Left cardiac atrium (tissue), 4 donors: ENCODE results near the gene CRBN. TPM values are rescaled to one million over a fixed set of nuclear protein-coding genes. Genes with fewer than 3 reads are reported as not detected.

Experiments used
- ATAC-seq, 2 donors: fragments of 200-7000 bp; cut with Tn5 transposase; one replicate each; pipeline ENCODE4 v1.9.1; 2020; ENCODE audit warnings: mild to moderate bottlenecking in 2 of 2, moderate library complexity in 2 of 2
- DNase-seq: peaks from one replicate; pipeline ENCODE4 v3.0.0-alpha.2; 2020
- intact Hi-C, 2 donors: fragments of 100-400 bp; cut with DNase I; formaldehyde crosslinking; loops; one replicate each; pipeline versions ENCODE4 v1.14.1 to v1.15.1; 2022 to 2023
- long read RNA-seq: library from polyadenylated mRNA; unstranded; transcript quantifications from one replicate; pipeline ENCODE4 v2.0.0, GENCODE V29; 2021
- total RNA-seq, 2 donors: library from RNA; stranded (reverse); fragmentation: NEBNext Ultra II Directional; extraction: Animal tissue kit (Norgen Biotek cat#: 25700); gene quantifications; one replicate each; pipeline ENCODE4 v1.2.1, GENCODE V29; 2021
- donor health status: DM: no; HTN: yes; CAD: no.
- donor health status: DM: no; HTN: yes; CAD: no; lungs with severe emphysema.
- donor health status: DM: yes; HTN: yes; CAD: no.
- donor health status: Dilated cardiomyopathy.

Gene CRBN
- total RNA-seq, result 10 to 100 TPM; 32.1 to 42.4 TPM
- long read RNA-seq, transcript CRBN-201 (11 exons, 2,206 nt), result major isoform, 31 of 39 reads
- long read RNA-seq, partial matches to known transcripts, result 0 of 39 reads
- long read RNA-seq, other reads (novel, unspliced or antisense), result 6 of 39 reads

DNA sequence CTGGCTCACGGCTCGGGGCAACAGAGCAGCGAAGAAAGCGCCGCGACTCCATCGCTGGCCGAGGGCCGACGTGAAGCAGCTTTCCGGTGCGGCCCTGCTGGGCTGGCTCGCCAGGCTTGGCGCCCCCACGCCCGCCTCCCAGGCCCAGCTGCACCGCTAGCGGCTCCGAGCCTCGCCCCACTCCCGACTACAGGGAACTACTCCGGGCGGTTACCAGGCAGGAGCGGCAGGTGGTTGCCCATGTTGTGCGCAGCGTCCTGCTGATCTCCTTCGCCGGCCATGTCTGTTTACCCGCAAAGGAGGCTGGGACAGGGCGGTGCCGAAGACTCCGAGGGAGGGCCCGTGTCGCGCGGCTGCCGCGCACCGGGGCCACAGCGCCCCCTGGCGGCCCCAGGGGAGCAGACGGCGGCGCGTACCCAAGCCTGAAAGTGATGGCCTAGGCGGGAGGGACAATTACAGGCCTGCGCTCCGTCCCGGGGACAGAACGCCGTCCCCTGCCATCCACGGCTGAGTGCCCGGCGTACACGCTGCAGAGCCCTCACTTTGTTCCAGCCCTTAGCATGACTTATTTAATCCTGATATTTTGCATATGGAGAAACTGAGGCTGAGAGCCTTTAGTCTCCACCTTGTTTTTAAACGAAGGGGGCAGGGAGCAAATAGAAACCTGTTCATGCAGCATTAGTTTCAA lies at the start of gene CRBN:
Gene CRBN (minus strand): TSS at position 285 of the 688 bp plus-strand sequence. CDS start 4 bp downstream, at position 281.
- ATAC-seq (peak; percentile 99), DNase-seq (peak; percentile 89)
- intact Hi-C loops, result loop anchor here in 1 of 2 donors (10.0 kb wide), 1 partner anchor 55 kb away; the partner anchor contains the start of gene TRNT1

DNA sequence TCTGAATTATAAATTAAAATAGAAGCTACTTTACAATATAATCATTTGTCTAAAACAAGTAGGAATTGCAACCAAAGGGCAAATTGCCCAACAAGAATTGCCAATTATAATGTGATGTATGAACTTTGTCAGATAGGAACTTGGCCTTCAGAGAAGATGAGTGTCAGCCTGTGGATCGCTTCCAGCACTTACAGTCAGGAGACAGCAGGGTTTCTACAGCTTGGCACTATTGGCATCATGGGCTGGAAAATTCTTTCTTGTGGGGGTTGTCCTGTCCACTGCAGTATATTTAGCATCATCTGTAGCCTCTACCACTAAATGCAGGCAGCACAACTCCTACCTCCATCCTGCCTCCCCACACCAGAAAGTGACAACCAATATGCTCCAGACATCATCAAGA lies 48.1 kb upstream of the CRBN start:
- peak; percentile 34 for DNase-seq
- intact Hi-C loops, result no loop called here
- ATAC-seq, result peak; percentile 51 to 77

DNA sequence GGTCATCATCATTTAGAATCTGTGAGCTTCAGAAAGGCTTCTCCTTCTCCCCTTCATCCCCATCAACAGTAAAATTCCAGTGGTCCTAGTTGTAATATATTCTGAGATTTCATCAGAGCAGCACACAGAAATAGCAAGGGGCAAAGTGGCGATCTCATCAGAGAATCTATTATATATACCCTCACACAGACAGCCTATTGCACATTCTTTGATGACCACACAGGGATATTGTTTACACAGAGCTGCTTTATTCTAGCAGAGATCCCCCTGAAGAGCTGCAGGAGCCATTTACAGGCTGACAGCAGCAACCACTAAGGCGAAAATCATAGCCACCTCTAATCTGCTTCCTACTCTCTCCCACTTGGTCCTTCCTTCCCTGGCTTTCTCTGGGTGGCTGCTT lies 42.0 kb upstream of the CRBN start:
- intact Hi-C loops, result no loop called here
- ATAC-seq, result no peak
- no peak for DNase-seq

DNA sequence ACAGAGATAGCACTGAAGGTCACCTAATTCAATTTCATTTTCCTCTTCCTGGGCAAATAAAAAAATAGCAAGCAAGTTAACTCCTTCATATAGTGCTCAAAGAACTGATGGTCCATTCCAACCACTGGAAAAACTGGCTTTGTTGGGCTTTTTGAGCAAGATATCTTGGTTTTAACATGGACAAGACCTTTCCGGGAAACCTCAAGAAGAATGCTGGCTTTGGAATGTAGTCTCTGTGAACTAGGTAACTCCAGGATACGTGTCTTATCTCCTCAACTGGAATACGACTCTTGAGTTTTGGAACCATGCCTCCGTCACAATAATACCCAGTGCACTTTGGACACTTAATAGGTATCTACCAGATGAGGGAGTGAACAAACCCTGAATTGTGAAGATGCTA lies 36.9 kb upstream of the CRBN start:
- no peak for DNase-seq
- intact Hi-C loops, result no loop called here
- no peak for ATAC-seq

DNA sequence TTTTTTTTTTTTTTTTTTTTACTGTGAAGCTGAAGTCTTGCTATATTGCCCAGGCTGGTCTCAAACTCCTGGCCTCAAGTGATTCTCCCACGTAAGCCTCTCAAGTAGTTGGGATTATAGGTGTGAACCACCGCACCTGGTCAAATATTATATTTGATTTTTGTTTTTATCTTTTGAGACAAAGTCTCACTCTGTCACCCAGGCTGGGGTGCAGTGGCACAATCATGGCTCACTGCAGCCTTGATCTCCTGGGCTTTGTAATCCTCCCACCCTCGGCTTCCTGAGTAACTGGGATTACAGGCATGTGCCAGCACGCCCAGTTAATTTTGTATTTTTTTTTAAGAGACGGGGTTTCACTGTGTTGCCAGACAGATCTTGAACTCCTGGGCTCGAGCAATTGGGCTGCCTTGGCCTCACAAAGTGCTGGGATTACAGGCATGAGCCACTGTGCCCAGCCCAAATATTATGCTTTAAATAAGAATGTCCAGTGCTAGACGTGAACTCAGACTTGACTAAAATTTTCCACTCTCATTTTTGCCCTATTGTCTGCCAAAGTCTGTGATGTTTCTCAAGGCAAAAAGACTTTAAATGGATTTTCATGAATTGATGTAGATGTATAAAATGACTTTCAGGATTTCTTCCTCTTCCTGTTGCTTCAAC lies 33.4 kb upstream of the CRBN start:
- ATAC-seq (no peak), DNase-seq (no peak)
- intact Hi-C loops, result no loop called here

DNA sequence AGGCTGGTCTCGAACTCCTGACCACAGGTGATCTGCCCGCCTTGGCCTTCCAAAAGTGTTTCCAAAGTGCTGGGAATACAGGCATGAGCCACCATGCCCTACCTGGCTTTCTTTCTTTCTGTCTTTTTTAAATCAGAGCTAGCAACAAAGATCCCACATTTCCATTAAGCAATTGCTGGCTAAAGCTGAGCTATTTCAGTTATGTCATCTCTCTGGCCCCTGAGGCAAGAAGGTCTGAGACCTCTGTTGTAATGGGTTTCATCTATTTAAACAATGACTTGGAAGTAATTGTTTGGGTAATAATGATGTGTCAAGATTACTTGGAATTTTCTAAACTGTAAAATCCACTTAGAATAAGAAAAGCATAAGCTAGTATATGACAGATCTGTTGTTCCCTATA lies 30.2 kb upstream of the CRBN start:
- intact Hi-C loops, result no loop called here
- no peak for ATAC-seq
- DNase-seq, result no peak

DNA sequence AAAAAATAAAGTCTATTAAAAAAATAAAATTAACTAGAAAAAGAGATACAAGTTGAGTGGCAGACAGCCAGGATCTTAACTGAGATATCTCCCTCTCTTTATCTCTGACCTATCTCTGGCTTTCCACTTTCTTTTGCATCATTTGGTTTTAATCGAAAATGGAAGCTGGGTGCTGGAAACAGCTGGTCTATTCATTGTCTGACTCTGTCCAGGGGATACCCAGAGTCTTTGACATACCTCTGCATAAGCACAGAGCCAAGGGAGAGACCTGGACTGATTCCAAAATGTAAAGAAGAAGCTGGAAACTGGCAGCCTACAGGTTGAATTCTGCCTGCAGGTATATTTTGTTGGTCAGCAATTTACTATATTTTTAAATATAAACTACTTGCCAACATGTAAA lies 29.6 kb upstream of the CRBN start:
- no peak for DNase-seq
- intact Hi-C loops, result no loop called here
- no peak for ATAC-seq

DNA sequence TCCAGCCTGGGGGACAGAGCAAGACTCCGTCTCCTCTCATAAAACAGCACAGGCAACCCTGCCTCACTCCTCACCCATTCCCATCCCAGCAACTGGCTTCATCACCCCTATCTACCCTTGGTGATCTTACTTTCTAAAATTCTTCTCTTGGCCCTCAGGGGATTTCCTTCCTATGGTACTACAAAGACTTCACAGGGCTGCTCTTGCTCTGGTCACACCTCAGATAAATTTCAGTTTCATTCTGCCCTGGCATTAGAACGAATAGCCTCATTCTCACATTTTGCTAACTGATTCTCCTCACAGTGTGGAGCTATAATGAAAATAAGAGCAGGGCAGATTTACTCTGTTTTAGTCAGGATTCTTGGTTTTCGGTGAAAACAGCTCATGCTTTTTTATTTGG lies 22.1 kb upstream of the CRBN start:
- no peak for DNase-seq
- intact Hi-C loops, result loop anchor here in 1 of 2 donors (2.0 kb wide), 1 partner anchor 1089 kb away; no protein-coding TSS in a partner anchor
- ATAC-seq, result peak in 1 of 2 donors; percentile 38

DNA sequence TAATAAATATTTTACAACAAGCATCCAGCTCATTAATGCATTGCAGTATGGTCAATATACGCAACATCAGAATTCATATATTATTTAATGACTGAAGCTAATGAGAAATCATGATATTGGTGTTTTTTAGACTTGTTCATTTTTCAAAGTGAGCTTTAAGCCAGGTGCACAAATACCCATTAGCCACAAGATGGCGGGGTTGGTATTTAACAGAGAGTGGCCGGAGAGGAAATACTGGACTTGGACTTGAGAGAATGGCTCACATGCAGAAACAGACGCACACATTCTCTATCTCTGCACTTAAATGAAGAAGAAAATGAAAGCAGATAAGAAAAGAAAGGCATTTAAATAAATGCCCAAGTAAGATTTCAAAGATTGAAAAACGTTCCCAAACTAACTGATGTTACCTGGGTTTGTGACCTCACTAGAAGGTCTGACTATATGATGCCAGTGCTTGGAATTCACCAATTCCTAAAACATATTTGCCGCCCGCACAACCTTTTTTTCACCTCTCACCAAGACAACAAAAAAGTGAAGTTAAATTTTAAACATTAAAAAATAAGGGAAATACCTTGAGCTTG lies 21.2 kb upstream of the CRBN start:
- peak; percentile 40 for DNase-seq
- intact Hi-C loops, result loop anchor here in 1 of 2 donors (2.0 kb wide), 1 partner anchor 1090 kb away; no protein-coding TSS in a partner anchor
- peak; percentile 57 to 67 for ATAC-seq

DNA sequence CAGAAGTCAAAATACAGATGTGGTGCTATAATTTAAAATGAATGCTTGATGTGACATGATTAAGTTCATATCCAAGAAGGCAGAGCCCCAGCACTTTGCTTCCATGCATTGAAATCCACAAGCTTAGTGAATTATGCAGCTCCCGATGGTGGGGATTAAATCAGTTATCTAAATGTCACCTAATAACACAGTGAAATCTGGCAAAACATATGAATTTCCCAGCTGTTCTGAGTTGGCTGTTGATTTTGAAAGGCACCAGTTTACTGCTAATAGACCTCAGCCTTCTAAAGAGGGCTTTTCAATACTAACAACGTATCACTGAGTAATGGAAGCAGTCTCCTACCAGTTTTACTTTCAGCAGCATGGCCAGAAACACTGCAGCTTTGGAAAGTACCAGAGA lies 19.8 kb upstream of the CRBN start:
- no peak for ATAC-seq
- intact Hi-C loops, result loop anchor here (5.0 kb wide), 2 partner anchors 798 to 1088 kb away; no protein-coding TSS in a partner anchor
- no peak for DNase-seq

DNA sequence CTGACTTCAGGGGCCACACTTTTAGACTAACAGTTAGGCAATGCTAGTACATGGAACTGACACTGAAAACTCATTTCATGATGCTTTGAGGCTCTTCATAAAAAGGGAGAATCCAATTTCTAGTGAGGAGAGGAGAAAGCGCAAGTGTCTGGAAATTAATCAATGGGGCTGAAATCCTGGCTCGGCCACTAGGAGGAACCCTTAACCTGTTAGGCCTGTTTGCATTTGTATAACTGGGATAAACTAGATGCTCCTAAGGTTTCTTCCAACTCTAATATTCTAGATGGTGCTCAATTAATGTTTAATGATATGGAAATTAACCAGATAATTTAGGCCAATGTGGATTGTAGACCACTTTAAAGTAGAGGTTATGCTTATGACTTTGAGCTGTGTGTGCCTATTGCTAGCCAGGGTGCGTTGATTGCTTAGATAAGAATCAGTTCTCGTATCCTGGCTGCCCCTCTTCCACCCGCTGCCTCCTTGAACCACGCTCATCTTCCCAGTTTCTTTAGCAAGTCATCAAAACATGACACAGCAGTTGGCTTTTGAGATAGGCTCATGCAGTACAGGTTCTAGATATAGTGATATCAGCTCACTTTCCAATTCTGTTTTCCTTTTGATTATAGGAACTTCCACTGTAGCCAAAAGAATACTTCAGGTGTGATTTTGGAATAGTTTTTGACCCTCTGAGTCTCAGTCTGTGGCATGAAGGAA lies 16.8 kb upstream of the CRBN start:
- intact Hi-C loops, result loop anchor here (5.0 kb wide), 2 partner anchors 801 to 1091 kb away; no protein-coding TSS in a partner anchor

DNA sequence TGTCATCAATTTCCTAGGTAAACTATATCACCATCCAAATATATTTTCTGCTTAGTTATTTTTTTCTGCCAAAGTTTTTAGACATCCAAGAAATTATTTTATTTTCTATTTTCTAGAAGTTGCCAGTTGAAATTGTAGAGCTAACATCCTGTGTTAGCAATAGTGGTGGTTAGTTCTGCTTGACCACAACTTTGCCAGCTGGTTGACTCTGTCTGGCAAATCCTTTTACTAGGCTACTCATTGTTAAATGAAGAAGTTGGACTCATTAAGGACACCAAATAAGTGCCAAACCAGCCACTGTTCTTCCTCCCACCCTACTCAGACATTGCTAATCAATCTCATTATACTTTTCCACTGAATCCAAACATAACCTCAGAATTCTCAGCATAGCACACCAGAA lies 15.4 kb upstream of the CRBN start:
- intact Hi-C loops, result loop anchor here (5.0 kb wide), 2 partner anchors 802 to 1092 kb away; no protein-coding TSS in a partner anchor
- ATAC-seq (no peak), DNase-seq (no peak)

More for the DNA sequence above, 16.8 kb upstream of the CRBN start:
- ATAC-seq, result no peak
- DNase-seq, result no peak

DNA sequence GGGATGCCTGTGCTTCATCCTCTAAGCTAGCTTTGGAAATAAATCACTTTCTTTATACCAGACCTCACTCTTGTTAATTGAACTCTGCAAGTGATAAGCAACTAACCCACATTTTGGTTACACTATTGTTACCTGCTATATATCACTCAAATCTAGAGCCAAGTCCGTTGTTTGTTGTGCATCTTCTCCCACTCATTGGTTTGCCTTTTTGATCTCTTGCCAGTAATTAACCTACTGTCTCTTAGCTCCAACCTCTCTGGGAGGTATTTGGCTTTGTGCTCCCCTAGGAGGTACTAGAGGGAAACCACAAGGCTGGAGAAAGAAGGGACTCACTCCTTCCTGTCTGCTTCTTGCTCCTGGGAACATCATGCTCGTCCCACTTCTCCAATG lies 12.8 kb upstream of the CRBN start:
- DNase-seq (no peak), ATAC-seq (no peak)
- intact Hi-C loops, result no loop called here

DNA sequence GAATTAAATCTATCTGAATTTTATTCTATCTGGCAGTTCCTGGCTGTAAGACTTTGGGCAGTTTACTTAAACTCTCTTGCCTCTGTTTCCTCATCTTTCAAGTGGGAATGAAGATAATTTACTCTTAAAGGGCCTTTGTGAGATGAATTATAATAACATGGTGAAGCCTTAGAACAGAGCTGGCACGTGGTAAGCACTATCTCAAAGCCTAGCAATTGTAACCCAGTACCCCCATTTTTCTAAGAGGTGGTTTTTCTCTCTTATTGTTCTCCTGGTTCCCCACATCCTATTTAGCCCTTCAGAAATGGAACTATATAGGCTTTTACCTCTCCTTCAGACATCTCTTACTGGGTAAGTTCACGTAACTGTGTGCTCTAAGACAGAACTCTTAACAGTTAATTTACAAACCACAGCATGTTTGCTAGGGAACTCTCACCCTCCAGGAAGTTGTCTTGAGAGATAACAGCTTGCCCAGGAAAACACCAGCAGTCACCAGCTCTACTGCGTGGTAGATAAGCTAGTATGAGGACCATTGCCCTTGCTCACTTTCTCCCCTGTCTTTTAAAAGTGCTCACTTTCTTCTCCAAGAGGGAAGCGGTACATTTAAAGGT lies 12.3 kb upstream of the CRBN start:
- ATAC-seq (peak in 1 of 2 donors; percentile 21), DNase-seq (no peak)
- intact Hi-C loops, result no loop called here

DNA sequence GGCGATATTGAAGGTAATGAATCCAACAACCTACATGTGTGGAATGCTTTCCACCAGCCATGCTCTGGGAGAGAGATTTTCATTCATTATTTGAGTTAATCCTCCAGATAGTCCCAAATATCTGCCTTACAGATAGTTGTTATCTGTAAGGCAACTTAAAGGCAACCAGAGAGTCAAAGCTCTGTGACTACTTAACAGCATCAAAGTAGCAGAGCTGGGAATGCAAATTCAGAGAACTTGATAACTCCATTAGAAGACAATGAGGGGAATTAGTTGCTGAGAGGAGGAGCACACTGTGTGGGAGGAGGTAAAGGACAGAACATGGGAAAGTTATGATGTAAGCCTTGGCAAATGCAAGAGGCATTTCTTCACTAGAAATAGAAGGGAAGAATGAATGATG lies 10.5 kb upstream of the CRBN start:
- intact Hi-C loops, result no loop called here
- DNase-seq (no peak), ATAC-seq (no peak)

DNA sequence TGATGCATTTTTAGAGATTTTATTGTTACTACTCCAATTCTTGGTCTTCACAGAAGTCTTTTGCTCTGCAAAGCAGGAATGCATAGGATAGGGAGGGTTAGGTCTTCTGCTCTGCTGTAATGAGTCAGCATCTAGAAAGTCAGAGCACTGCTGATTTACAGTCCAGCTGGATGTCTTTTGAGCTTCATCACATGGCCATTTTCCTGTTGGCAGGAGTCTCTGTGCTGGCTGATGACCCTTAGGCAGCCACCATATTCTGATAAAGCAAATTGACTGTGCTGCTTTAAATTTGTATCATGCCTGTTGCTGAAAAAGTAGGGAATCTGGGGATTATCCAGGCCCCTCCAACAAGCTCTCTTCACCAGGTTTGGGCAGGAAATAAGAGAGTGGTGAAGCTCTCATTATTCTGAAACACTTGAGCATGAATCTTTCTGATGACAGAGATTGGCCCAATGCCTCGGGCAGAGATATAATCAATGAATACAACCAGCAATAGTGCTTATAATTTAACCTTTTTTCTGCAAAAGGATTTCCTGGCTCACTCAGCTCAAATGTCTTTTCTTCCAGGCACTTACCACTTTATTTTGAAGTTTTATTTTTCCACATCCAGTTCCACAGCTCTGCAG lies 9.7 kb upstream of the CRBN start:
- ATAC-seq (peak; percentile 57 to 58), DNase-seq (no peak)
- intact Hi-C loops, result no loop called here

DNA sequence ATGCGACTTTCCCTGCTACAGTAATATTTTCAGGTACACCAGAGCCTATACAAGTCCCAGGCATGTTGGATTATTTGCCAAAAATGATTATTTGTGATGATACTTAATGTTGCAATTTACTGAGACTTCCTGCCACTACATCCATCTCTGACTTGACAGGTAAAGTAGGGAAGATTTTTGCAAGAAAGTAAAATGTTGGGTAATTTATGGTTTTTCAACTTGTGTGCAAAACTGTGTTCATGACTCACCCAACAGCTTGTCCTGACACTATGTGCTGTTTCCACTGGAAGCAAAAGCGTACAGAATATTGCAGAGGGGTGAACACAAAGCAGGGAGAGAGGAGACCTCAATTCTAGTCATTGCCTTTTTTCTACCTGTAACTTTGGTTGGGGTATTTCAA lies 5.4 kb upstream of the CRBN start:
- DNase-seq (no peak), ATAC-seq (no peak)
- intact Hi-C loops, result no loop called here

DNA sequence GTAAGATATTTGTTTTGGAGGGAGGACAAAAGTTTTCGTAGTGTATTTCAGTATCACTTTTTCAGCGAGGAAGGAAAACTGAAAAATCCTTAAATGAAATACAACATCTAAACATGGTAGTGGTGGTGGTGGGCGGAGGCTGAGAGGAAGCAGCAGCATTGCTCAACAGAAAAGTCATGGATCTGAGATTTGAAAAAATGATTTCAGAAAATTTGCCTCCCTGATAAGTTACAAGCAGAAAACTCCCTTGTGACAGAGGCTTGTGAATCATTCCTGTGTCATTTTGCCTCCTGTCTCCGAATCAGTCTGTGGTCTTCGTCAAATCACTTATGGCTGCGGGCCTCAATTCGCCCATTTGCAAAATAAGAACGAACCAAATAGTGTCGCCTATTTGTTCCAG lies 965 bp upstream of the CRBN start:
- ATAC-seq (no peak), DNase-seq (no peak)
- intact Hi-C loops, result no loop called here
